A549 (cell line): Measurements from ENCODE around the gene PRSS8.

Experiments
- BHLHE40 ChIP-seq: IDR thresholded peaks from 2 replicates; pipeline ENCODE4 v1.6.1; 2012; ENCODE audit warnings: low read depth, low read length, inconsistent platforms
- CBX2 ChIP-seq: fragments of 200-600 bp; sonication (generic); IDR thresholded peaks from 2 replicates; pipeline ENCODE4 v1.6.1; 2016; ENCODE audit warnings: low read depth, mild to moderate bottlenecking, borderline replicate concordance
- CBX8 ChIP-seq: fragments of 200-600 bp; sonication (generic); IDR thresholded peaks from 2 replicates; pipeline ENCODE4 v1.6.1; 2016
- CEBPB ChIP-seq, 2 experiments: fragments of >200 bp in 1 of 2; sonication (Bioruptor Twin) in 1 of 2; formaldehyde crosslinking in 1 of 2; IDR thresholded peaks; 2 replicates each; pipeline ENCODE4 v1.6.1; 2012 to 2016
- EP300 ChIP-seq, 2 experiments: fragments of >200 bp; sonication (Bioruptor Twin); formaldehyde crosslinking; IDR thresholded peaks; 2 replicates in 1 of 2; 3 replicates in 1 of 2; pipeline ENCODE4 v1.6.1; 2016 to 2017
- MYC ChIP-seq: IDR thresholded peaks from 2 replicates; pipeline ENCODE4 v1.6.1; 2012; ENCODE audit warnings: mild to moderate bottlenecking, inconsistent platforms, low read length, improper control_type of control experiment, borderline replicate concordance
- NFE2L2 ChIP-seq: fragments of 150-350 bp; conservative IDR thresholded peaks from 2 replicates; pipeline ENCODE4 v1.6.1; 2014; ENCODE audit warnings: low read length
- NR3C1 ChIP-seq: fragments of >200 bp; sonication (Bioruptor Twin); formaldehyde crosslinking; IDR thresholded peaks from 3 replicates; pipeline ENCODE4 v1.6.1; 2017
- POLR2A ChIP-seq: IDR thresholded peaks from 2 replicates; pipeline ENCODE4 v1.6.1; 2012; ENCODE audit warnings: mild to moderate bottlenecking, low read length
- RNF2 ChIP-seq: fragments of 200-600 bp; sonication (generic); IDR thresholded peaks from 2 replicates; pipeline ENCODE4 v1.6.1; 2016; ENCODE audit warnings: low read depth, mild to moderate bottlenecking, antibody characterized with exemption, moderate library complexity, borderline replicate concordance
- TF ChIP-seq, protein P1 (sequence below): fragments of >200 bp; sonication (Bioruptor Twin); formaldehyde crosslinking; IDR thresholded peaks from 3 replicates; pipeline ENCODE4 v1.6.1; 2016
- TF ChIP-seq, protein P2 (sequence below): fragments of >200 bp; sonication (Bioruptor Twin); formaldehyde crosslinking; IDR thresholded peaks from 3 replicates; pipeline ENCODE4 v1.5.1; 2016
- TF ChIP-seq, protein P3 (sequence below): fragments of 250-450 bp; sonication (Bioruptor Pico); IDR thresholded peaks from 2 replicates; pipeline ENCODE4 v1.5.0; 2021; ENCODE audit warnings: mild to moderate bottlenecking, moderate library complexity, borderline replicate concordance
- TF ChIP-seq, protein P4 (sequence below): fragments of 200-600 bp; sonication (generic); IDR thresholded peaks from 2 replicates; pipeline ENCODE4 v1.6.1; 2016; ENCODE audit warnings: antibody characterized with exemption, mild to moderate bottlenecking, moderate library complexity

DNA sequence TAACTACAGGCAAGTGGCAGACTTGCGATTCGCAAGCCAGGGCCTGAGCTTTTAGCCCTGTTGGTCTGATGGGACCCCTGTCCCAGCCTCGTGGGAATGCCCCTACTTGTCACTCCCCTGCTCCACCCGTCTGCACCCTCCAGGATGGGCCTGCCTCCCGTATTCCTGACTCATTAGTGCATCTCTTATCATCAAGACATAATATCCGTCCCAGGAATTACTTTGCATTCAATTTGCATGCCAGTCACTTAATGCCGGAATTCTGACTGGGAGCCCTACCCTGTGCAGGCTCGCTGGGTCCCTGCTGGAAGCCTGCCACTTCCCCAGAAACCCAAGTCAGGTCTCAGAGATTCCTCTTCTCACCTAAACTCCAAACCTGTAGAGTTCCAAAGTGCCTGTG, 50.1 kb downstream of the PRSS8 start:
- TF ChIP-seq CBX2 (no peak), EP300 (IDR thresholded peaks at IDR 0.05) (no peak), NFE2L2 (no peak), CEBPB (IDR thresholded peaks at IDR 0.05) (no peak), NR3C1 (no peak), RNF2 (no peak), POLR2A (no peak), CBX8 (no peak), MYC (no peak), BHLHE40 (no peak)
- TF ChIP-seq, protein P1, sequence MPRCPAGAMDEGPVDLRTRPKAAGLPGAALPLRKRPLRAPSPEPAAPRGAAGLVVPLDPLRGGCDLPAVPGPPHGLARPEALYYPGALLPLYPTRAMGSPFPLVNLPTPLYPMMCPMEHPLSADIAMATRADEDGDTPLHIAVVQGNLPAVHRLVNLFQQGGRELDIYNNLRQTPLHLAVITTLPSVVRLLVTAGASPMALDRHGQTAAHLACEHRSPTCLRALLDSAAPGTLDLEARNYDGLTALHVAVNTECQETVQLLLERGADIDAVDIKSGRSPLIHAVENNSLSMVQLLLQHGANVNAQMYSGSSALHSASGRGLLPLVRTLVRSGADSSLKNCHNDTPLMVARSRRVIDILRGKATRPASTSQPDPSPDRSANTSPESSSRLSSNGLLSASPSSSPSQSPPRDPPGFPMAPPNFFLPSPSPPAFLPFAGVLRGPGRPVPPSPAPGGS, result no peak
- TF ChIP-seq, protein P2, sequence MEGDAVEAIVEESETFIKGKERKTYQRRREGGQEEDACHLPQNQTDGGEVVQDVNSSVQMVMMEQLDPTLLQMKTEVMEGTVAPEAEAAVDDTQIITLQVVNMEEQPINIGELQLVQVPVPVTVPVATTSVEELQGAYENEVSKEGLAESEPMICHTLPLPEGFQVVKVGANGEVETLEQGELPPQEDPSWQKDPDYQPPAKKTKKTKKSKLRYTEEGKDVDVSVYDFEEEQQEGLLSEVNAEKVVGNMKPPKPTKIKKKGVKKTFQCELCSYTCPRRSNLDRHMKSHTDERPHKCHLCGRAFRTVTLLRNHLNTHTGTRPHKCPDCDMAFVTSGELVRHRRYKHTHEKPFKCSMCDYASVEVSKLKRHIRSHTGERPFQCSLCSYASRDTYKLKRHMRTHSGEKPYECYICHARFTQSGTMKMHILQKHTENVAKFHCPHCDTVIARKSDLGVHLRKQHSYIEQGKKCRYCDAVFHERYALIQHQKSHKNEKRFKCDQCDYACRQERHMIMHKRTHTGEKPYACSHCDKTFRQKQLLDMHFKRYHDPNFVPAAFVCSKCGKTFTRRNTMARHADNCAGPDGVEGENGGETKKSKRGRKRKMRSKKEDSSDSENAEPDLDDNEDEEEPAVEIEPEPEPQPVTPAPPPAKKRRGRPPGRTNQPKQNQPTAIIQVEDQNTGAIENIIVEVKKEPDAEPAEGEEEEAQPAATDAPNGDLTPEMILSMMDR, result no peak
- TF ChIP-seq, protein P3, sequence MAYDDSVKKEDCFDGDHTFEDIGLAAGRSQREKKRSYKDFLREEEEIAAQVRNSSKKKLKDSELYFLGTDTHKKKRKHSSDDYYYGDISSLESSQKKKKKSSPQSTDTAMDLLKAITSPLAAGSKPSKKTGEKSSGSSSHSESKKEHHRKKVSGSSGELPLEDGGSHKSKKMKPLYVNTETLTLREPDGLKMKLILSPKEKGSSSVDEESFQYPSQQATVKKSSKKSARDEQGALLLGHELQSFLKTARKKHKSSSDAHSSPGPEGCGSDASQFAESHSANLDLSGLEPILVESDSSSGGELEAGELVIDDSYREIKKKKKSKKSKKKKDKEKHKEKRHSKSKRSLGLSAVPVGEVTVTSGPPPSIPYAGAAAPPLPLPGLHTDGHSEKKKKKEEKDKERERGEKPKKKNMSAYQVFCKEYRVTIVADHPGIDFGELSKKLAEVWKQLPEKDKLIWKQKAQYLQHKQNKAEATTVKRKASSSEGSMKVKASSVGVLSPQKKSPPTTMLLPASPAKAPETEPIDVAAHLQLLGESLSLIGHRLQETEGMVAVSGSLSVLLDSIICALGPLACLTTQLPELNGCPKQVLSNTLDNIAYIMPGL, result no peak
- TF ChIP-seq, protein P4, sequence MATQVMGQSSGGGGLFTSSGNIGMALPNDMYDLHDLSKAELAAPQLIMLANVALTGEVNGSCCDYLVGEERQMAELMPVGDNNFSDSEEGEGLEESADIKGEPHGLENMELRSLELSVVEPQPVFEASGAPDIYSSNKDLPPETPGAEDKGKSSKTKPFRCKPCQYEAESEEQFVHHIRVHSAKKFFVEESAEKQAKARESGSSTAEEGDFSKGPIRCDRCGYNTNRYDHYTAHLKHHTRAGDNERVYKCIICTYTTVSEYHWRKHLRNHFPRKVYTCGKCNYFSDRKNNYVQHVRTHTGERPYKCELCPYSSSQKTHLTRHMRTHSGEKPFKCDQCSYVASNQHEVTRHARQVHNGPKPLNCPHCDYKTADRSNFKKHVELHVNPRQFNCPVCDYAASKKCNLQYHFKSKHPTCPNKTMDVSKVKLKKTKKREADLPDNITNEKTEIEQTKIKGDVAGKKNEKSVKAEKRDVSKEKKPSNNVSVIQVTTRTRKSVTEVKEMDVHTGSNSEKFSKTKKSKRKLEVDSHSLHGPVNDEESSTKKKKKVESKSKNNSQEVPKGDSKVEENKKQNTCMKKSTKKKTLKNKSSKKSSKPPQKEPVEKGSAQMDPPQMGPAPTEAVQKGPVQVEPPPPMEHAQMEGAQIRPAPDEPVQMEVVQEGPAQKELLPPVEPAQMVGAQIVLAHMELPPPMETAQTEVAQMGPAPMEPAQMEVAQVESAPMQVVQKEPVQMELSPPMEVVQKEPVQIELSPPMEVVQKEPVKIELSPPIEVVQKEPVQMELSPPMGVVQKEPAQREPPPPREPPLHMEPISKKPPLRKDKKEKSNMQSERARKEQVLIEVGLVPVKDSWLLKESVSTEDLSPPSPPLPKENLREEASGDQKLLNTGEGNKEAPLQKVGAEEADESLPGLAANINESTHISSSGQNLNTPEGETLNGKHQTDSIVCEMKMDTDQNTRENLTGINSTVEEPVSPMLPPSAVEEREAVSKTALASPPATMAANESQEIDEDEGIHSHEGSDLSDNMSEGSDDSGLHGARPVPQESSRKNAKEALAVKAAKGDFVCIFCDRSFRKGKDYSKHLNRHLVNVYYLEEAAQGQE, result no peak
